ENCODE data around the gene DNAH11. TPM values are rescaled to one million over a fixed set of nuclear protein-coding genes. Genes with fewer than 3 reads are reported as not detected.
A peak's percentile ranks its signal among the peaks of the same experiment; 100 is the strongest.

Gene DNAH11
- total and polyA plus RNA-seq, 4 donors: 0.05 to 0.50 (median 0.11) TPM

- DNase-seq (ENCODE audit: low spot score): no peak
- peak overlapping the region; percentile 39 to 80 for H3K27ac ChIP-seq (ENCODE audit: low read depth in 1 of 2, low read length in 2 of 2)
- TF ChIP-seq MAX (IDR thresholded peaks at IDR 0.05) (no peak), GABPA (IDR thresholded peaks at IDR 0.05 in 1 of 2, conservative IDR thresholded peaks at IDR 0.05 in 1 of 2) (no peak), JUND (IDR thresholded peaks at IDR 0.05) (no peak), HNF4A (conservative IDR thresholded peaks at IDR 0.05) (no peak), REST (IDR thresholded peaks at IDR 0.05) (peak; percentile 8), ZBTB33 (IDR thresholded peaks at IDR 0.05) (no peak), FOXA1 (IDR thresholded peaks at IDR 0.05) (no peak), YY1 (IDR thresholded peaks at IDR 0.05) (no peak)
- peak overlapping the region in 1 of 2 donors; percentile 68 for H3K9ac ChIP-seq (ENCODE audit: low read depth in 1 of 2, low read length in 2 of 2)
- H3K4me3 ChIP-seq (ENCODE audit: low read depth in 1 of 3, low read length in 3 of 3): peak overlapping the region; percentile 20 to 44 (median 29)
- peaks cover 0 to 23% (median 16%) of the 10 kb centered on the region in 4 donors for H3K4me1 ChIP-seq (ENCODE audit: control insufficient read depth in 4 of 4, insufficient read depth in 4 of 4, low read length in 3 of 4)
- H3K36me3 ChIP-seq (ENCODE audit: control insufficient read depth in 4 of 4, insufficient read depth in 3 of 4, low read depth in 1 of 4, low read length in 3 of 4): no peaks in the 10 kb centered on the region
- WGBS: 39% methylated on average over 7 of the region's 7 CpGs
- H3K27me3 ChIP-seq (ENCODE audit: control insufficient read depth in 4 of 4, insufficient read depth in 4 of 4, low read length in 3 of 4): no peaks in the 10 kb centered on the region
- H3K9me3 ChIP-seq (ENCODE audit: control insufficient read depth in 4 of 4, low read length in 3 of 4): no peaks in the 10 kb centered on the region
Observed at GRCh38 chr7:21565614-21566013, 22.8 kb downstream of the DNAH11 start.

- DNase-seq (ENCODE audit: low spot score): no peak
- Histone ChIP-seq H3K36me3 (ENCODE audit: control insufficient read depth in 4 of 4, insufficient read depth in 3 of 4, low read depth in 1 of 4, low read length in 3 of 4) (no peaks in the 10 kb centered on the region), H3K4me3 (ENCODE audit: low read depth in 1 of 3, low read length in 3 of 3) (peak overlapping the region in 2 of 3 donors; percentile 29 to 44), H3K9me3 (ENCODE audit: control insufficient read depth in 4 of 4, low read length in 3 of 4) (no peaks in the 10 kb centered on the region), H3K27ac (ENCODE audit: low read depth in 1 of 2, low read length in 2 of 2) (peak overlapping the region; percentile 39 to 80), H3K27me3 (ENCODE audit: control insufficient read depth in 4 of 4, insufficient read depth in 4 of 4, low read length in 3 of 4) (no peaks in the 10 kb centered on the region), H3K4me1 (ENCODE audit: control insufficient read depth in 4 of 4, insufficient read depth in 4 of 4, low read length in 3 of 4) (peaks cover 0 to 23% (median 16%) of the 10 kb centered on the region in 4 donors), H3K9ac (ENCODE audit: low read depth in 1 of 2, low read length in 2 of 2) (peak overlapping the region in 1 of 2 donors; percentile 68)
- WGBS: 20% methylated on average over 4 of the region's 4 CpGs
- TF ChIP-seq YY1 (IDR thresholded peaks at IDR 0.05): peak; percentile 85
- TF ChIP-seq FOXA2 (IDR thresholded peaks at IDR 0.05): peak; percentile 79
- peak; percentile 22 for TF ChIP-seq ATF3 (IDR thresholded peaks at IDR 0.05)
- no peak for TF ChIP-seq GABPA (IDR thresholded peaks at IDR 0.05 in 1 of 2, conservative IDR thresholded peaks at IDR 0.05 in 1 of 2)
- TF ChIP-seq REST (IDR thresholded peaks at IDR 0.05): peak; percentile 54
- no peak for TF ChIP-seq CTCF (IDR thresholded peaks at IDR 0.05; ENCODE audit: low read depth, low read length, missing input control)
- TF ChIP-seq RXRA (IDR thresholded peaks at IDR 0.05): peak; percentile 93 to 95
- TF ChIP-seq SP1 (IDR thresholded peaks at IDR 0.05): peak; percentile 84
- no peak for TF ChIP-seq EGR1 (IDR thresholded peaks at IDR 0.05; ENCODE audit: low read depth in 2 of 2)
- no peak for TF ChIP-seq NR2F2 (IDR thresholded peaks at IDR 0.05)
- TF ChIP-seq HNF4A (conservative IDR thresholded peaks at IDR 0.05): peak; percentile 75 to 88
- peak; percentile 64 for TF ChIP-seq FOXA1 (IDR thresholded peaks at IDR 0.05)
- no peak for TF ChIP-seq ZBTB33 (IDR thresholded peaks at IDR 0.05)
- TF ChIP-seq RAD21 (IDR thresholded peaks at IDR 0.05): peak; percentile 49 to 56
- no peak for TF ChIP-seq TAF1 (conservative IDR thresholded peaks at IDR 0.05)
- TF ChIP-seq JUND (IDR thresholded peaks at IDR 0.05): peak in 1 of 2 donors; percentile 73
- peak; percentile 33 for TF ChIP-seq HNF4G (IDR thresholded peaks at IDR 0.05)
Observed at GRCh38 chr7:21566094-21566493, 23.3 kb downstream of the DNAH11 start.

Measured in liver (tissue), 9 donors.